ENCODE data around the gene EEF1AKMT1. TPM values are rescaled to one million over a fixed set of nuclear protein-coding genes. Genes with fewer than 3 reads are reported as not detected.
"Not testable (repeated sequence)": the region's sequence is repeated elsewhere in the genome, so short reads cannot be mapped to it uniquely, and the experiment has no call there.

Gene EEF1AKMT1
- total RNA-seq, 1 experiment from 2014 or later = 1.5 TPM

- H3K27ac ChIP-seq (ENCODE audit: low read length); H3K27me3 ChIP-seq (ENCODE audit: low read length); H2AFZ ChIP-seq (ENCODE audit: low read length); H3K9me3 ChIP-seq (ENCODE audit: low read length); H3K9ac ChIP-seq (ENCODE audit: low read length); H3K4me3 ChIP-seq (ENCODE audit: low read length); H3K4me1 ChIP-seq (ENCODE audit: low read length); H3K9me2 ChIP-seq (replicated peaks; ENCODE audit: insufficient read depth, low read length); H3K79me2 ChIP-seq (ENCODE audit: low read length); H3K4me2 ChIP-seq (ENCODE audit: low read depth, low read length, poor library complexity, severe bottlenecking); DNase-seq; H4K20me1 ChIP-seq (ENCODE audit: insufficient read depth, low read depth, low read length); H3K36me3 ChIP-seq (ENCODE audit: insufficient read depth, low read length): not testable (repeated sequence)
Measured at GRCh38 chr13:20743830-20744404, 29.8 kb downstream of the EEF1AKMT1 start.

- no peaks in the 10 kb centered on the region for H3K36me3 ChIP-seq (ENCODE audit: insufficient read depth, low read length)
- H3K27me3 ChIP-seq (ENCODE audit: low read length) = no peaks in the 10 kb centered on the region
- H3K9ac ChIP-seq (ENCODE audit: low read length) = no peak overlapping the region
- H3K27ac ChIP-seq (ENCODE audit: low read length) = no peak overlapping the region
- peaks cover 7% of the 10 kb centered on the region; the same call in 1 of the 2 replicates for H3K9me3 ChIP-seq (ENCODE audit: low read length)
- H2AFZ ChIP-seq (ENCODE audit: low read length) = no peak overlapping the region
- H4K20me1 ChIP-seq (ENCODE audit: insufficient read depth, low read depth, low read length) = no peaks in the 10 kb centered on the region
- no peaks in the 10 kb centered on the region for H3K4me1 ChIP-seq (ENCODE audit: low read length)
- H3K4me2 ChIP-seq (ENCODE audit: low read depth, low read length, poor library complexity, severe bottlenecking) = no peak overlapping the region
- H3K9me2 ChIP-seq (replicated peaks; ENCODE audit: insufficient read depth, low read length) = no peaks in the 10 kb centered on the region
- no peak overlapping the region for H3K4me3 ChIP-seq (ENCODE audit: low read length)
- no peak for DNase-seq
- no peaks in the 10 kb centered on the region for H3K79me2 ChIP-seq (ENCODE audit: low read length)
Measured at GRCh38 chr13:20740021-20740420, 33.7 kb downstream of the EEF1AKMT1 start.

- Histone ChIP-seq H3K27me3 (ENCODE audit: low read length) (no peaks in the 10 kb centered on the region), H3K79me2 (ENCODE audit: low read length) (no peaks in the 10 kb centered on the region), H3K36me3 (ENCODE audit: insufficient read depth, low read length) (no peaks in the 10 kb centered on the region), H4K20me1 (ENCODE audit: insufficient read depth, low read depth, low read length) (no peaks in the 10 kb centered on the region), H3K4me1 (ENCODE audit: low read length) (no peaks in the 10 kb centered on the region), H3K4me2 (ENCODE audit: low read depth, low read length, poor library complexity, severe bottlenecking) (no peak overlapping the region), H2AFZ (ENCODE audit: low read length) (no peak overlapping the region), H3K4me3 (ENCODE audit: low read length) (no peak overlapping the region), H3K9me2 (replicated peaks; ENCODE audit: insufficient read depth, low read length) (no peaks in the 10 kb centered on the region), H3K27ac (ENCODE audit: low read length) (no peak overlapping the region), H3K9me3 (ENCODE audit: low read length) (peaks cover 7% of the 10 kb centered on the region; the same call in 1 of the 2 replicates), H3K9ac (ENCODE audit: low read length) (no peak overlapping the region)
- DNase-seq = no peak
Measured at GRCh38 chr13:20738616-20739015, 35.1 kb downstream of the EEF1AKMT1 start.

GRCh38 chr13:20729633-20730585 is 43.9 kb downstream of the EEF1AKMT1 start:
- Histone ChIP-seq H3K27me3 (ENCODE audit: low read length) (no peaks in the 10 kb centered on the region), H3K27ac (ENCODE audit: low read length) (no peak overlapping the region), H2AFZ (ENCODE audit: low read length) (no peak overlapping the region), H3K79me2 (ENCODE audit: low read length) (no peaks in the 10 kb centered on the region), H3K9ac (ENCODE audit: low read length) (no peak overlapping the region), H3K4me2 (ENCODE audit: low read depth, low read length, poor library complexity, severe bottlenecking) (no peak overlapping the region), H3K4me3 (ENCODE audit: low read length) (no peak overlapping the region), H3K9me2 (replicated peaks; ENCODE audit: insufficient read depth, low read length) (no peaks in the 10 kb centered on the region), H3K4me1 (ENCODE audit: low read length) (no peaks in the 10 kb centered on the region), H4K20me1 (ENCODE audit: insufficient read depth, low read depth, low read length) (no peaks in the 10 kb centered on the region), H3K9me3 (ENCODE audit: low read length) (no peaks in the 10 kb centered on the region), H3K36me3 (ENCODE audit: insufficient read depth, low read length) (no peaks in the 10 kb centered on the region)
- DNase-seq = no peak

GRCh38 chr13:20728579-20729311 is 45.0 kb downstream of the EEF1AKMT1 start:
- no peaks in the 10 kb centered on the region for H3K9me3 ChIP-seq (ENCODE audit: low read length)
- no peaks in the 10 kb centered on the region for H3K79me2 ChIP-seq (ENCODE audit: low read length)
- no peaks in the 10 kb centered on the region for H3K36me3 ChIP-seq (ENCODE audit: insufficient read depth, low read length)
- H3K4me2 ChIP-seq (ENCODE audit: low read depth, low read length, poor library complexity, severe bottlenecking) = no peak overlapping the region
- no peak for DNase-seq
- no peak overlapping the region for H3K4me3 ChIP-seq (ENCODE audit: low read length)
- H2AFZ ChIP-seq (ENCODE audit: low read length) = no peak overlapping the region
- no peak overlapping the region for H3K27ac ChIP-seq (ENCODE audit: low read length)
- no peaks in the 10 kb centered on the region for H3K9me2 ChIP-seq (replicated peaks; ENCODE audit: insufficient read depth, low read length)
- no peak overlapping the region for H3K9ac ChIP-seq (ENCODE audit: low read length)
- H3K27me3 ChIP-seq (ENCODE audit: low read length) = no peaks in the 10 kb centered on the region
- no peaks in the 10 kb centered on the region for H3K4me1 ChIP-seq (ENCODE audit: low read length)
- no peaks in the 10 kb centered on the region for H4K20me1 ChIP-seq (ENCODE audit: insufficient read depth, low read depth, low read length)

- H3K9ac ChIP-seq (ENCODE audit: low read length) = no peak overlapping the region
- no peak for DNase-seq
- no peaks in the 10 kb centered on the region for H3K36me3 ChIP-seq (ENCODE audit: insufficient read depth, low read length)
- H3K9me3 ChIP-seq (ENCODE audit: low read length) = no peaks in the 10 kb centered on the region
- H4K20me1 ChIP-seq (ENCODE audit: insufficient read depth, low read depth, low read length) = no peaks in the 10 kb centered on the region
- H3K4me2 ChIP-seq (ENCODE audit: low read depth, low read length, poor library complexity, severe bottlenecking) = no peak overlapping the region
- H3K9me2 ChIP-seq (replicated peaks; ENCODE audit: insufficient read depth, low read length) = no peaks in the 10 kb centered on the region
- no peak overlapping the region for H3K27ac ChIP-seq (ENCODE audit: low read length)
- H3K79me2 ChIP-seq (ENCODE audit: low read length) = no peaks in the 10 kb centered on the region
- H3K4me3 ChIP-seq (ENCODE audit: low read length) = no peak overlapping the region
- no peaks in the 10 kb centered on the region for H3K27me3 ChIP-seq (ENCODE audit: low read length)
- H3K4me1 ChIP-seq (ENCODE audit: low read length) = no peaks in the 10 kb centered on the region
- H2AFZ ChIP-seq (ENCODE audit: low read length) = no peak overlapping the region
Measured at GRCh38 chr13:20727856-20728255, 45.9 kb downstream of the EEF1AKMT1 start.

GRCh38 chr13:20721454-20722357 is 52.1 kb downstream of the EEF1AKMT1 start:
- Histone ChIP-seq H4K20me1 (ENCODE audit: insufficient read depth, low read depth, low read length) (no peaks in the 10 kb centered on the region), H3K9ac (ENCODE audit: low read length) (no peak overlapping the region), H3K79me2 (ENCODE audit: low read length) (no peaks in the 10 kb centered on the region), H3K9me3 (ENCODE audit: low read length) (no peaks in the 10 kb centered on the region), H3K9me2 (replicated peaks; ENCODE audit: insufficient read depth, low read length) (no peaks in the 10 kb centered on the region), H3K4me1 (ENCODE audit: low read length) (no peaks in the 10 kb centered on the region), H3K4me2 (ENCODE audit: low read depth, low read length, poor library complexity, severe bottlenecking) (no peak overlapping the region), H2AFZ (ENCODE audit: low read length) (no peak overlapping the region), H3K4me3 (ENCODE audit: low read length) (no peak overlapping the region), H3K27me3 (ENCODE audit: low read length) (no peaks in the 10 kb centered on the region), H3K27ac (ENCODE audit: low read length) (no peak overlapping the region), H3K36me3 (ENCODE audit: insufficient read depth, low read length) (no peaks in the 10 kb centered on the region)
- no peak for DNase-seq
